Stimulated activated CD8-positive, alpha-beta memory T cell treated with anti-CD3 and anti-CD28 coated beads, Interleukin-2, amount 100 ng/mL, for 1 hour (primary cell): ENCODE results near the gene DTD1.
A peak's percentile ranks its signal among the peaks of the same experiment; 100 is the strongest.
"Not testable (repeated sequence)": the region's sequence is repeated elsewhere in the genome, so short reads cannot be mapped to it uniquely, and the experiment has no call there.

Experiments
- DNase-seq, 2 donors: peaks; one replicate each; pipeline ENCODE4 v3.0.0-alpha.2; 2020; ENCODE audit warnings: low read depth in 2 of 2

Gene DTD1

DNA sequence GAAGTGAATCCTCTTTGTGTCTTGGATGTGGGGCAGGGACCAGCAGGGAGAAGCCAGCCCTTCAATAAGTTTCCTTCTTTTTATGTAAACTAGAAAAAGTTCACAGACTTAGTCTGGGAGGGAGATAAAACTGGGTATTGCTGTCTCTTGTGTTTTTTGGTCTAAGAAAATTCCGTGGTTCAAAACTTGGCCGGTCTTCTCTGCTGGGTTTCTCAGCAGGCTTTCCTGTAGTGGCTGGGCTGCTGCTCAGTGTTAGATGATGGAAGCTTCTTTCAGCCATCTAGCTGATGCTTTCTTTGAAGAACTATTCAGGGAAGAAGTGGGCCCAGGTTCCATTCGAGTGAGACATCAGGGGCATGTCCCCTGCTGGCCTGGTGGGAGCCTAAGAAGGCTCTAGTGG lies 155.0 kb downstream of the DTD1 start:
- no peak for DNase-seq

DNA sequence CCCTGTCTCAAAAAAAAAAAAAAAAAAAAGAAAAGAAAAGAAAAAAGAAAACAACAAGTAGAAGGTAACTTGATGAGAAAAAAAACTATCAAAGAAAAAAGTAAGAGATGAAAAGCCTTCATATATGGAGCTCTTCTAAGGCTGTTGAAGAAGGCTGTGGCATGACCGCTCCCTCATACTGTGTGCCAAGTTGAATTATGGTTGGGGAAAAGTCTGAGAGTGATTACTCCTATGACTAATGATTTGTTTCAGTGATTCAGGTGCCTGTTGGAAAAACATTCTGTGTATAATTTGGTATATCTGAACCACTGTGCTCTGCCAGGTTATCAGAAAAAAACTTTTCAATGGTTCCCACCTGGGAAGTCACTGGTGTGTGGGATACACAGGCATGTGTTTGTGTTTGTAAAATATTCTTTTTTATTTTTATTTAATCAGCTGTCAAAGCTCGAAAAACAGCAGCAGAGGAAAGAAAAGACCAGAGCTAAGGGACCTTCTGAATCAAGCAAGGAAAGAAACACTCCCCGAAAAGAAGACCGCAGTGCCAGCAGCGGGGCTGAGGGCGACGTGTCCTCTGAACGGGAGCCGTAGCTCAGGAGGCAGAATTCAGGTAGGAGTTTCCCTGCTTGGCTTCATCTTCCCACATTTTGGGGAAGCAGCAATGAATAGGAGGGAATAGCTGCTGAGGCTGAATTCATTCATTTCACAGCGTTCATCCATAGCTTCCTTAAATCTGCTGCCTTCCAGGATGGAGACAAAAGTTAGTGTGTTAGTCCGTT lies 156.0 kb downstream of the DTD1 start:
- DNase-seq: no peak

DNA sequence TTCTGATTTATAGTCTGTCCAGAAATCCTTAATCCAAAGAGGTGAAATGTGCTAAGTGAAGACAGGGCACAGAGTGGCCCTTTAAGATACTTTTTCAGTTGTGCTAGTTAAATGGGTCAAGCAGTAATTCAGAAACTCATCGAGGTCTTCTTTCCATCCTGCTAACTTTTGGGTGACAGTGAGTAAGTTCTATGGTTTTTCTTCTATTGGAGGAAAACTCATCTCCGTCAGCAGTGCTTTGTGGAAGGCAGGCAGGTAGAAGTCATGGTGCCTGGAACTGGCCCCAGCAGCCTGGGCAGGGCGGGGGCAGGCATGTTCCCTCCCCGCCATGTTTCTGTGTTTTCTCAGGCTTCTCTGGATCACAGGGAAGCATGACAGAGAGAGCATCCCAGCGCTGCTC lies 159.2 kb downstream of the DTD1 start:
- no peak for DNase-seq

DNA sequence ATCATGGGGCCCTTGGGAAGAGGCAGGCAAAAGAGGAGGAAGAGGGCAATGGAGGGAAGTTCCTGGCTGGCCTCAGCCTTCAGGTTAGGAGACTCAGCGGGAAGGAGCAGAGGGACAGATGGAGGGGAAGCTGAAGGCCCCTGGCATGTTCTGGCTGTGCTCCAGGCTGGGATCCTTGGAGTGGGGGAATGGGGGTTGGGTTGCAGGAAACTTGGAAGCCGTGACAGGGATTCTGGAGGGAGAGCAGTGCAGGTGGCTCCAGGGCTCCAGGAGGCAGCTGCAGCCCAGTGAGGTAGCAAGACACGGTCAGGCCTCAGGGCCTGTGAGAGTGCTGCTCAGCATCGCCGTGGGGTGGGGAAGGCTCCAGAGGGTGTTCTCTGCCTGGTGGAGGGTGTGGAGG lies 161.1 kb downstream of the DTD1 start:
- DNase-seq: no peak

DNA sequence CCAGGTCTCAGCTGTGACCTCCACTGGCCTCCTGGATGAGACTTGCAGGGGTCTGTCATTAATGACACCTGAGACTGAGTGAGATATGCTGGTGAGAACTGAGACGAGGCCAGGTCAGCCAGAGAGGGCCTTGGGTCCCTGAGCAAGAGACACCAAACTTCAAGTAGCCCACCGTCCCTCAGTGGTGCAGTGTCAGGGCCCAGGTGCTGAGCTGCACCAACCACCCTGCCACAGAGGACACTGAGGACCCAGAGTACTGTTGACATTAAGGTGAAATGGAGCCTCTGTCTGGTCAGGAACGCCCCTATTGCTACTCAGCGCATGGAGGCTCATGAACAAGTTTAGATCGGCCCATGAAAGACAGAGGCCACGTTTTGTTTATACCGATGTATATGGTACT lies 161.7 kb downstream of the DTD1 start:
- no peak for DNase-seq

DNA sequence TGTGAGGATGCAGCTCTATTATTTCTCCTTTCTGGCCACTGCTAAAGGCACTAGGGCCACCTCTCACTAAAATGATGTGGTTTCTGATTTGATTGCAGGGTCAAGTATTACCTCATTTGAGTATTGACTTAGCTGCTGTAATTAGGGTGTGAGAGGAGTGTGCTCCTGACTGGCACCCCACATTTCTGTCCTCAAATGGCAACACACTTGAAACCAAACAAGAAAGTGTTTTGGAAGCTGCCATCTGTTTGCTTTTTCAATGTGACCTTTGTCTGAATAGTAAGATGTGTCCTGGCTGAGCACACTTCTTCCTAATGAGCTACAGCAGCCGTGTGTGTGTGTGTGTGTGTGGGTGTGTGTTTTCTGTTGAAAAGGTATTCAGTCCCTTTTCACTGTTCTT lies 162.9 kb downstream of the DTD1 start:
- DNase-seq: no peak

DNA sequence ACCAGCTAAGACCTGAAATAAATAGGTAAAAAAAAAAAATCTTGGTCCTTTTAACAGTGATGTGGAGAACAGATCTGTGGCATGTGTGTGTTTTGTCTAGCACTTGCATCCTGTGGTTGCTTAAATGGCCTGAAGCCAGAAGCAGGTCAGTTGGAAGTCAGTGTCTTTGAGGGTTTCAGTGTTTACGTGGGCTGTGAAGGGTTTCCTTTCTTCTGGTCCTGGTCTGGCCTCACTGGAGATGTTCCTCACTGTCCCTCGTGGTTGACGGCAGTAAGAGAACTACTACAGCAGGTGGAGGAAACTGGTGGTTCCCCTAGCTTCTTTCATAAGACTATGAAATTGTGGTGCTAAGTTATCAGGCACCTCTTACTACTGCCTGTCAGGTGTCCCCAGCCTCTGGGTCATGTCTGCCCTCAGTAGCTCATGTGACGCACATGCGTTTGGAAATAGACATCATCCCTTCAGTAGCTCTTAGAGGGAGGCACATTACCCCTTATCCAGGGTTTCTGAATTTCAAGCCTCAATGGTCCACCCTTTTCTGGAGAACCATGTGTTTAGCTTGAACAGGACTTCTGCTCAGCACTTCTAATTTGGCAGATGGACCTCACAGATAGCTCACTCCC lies 166.3 kb downstream of the DTD1 start:
- DNase-seq: no peak

DNA sequence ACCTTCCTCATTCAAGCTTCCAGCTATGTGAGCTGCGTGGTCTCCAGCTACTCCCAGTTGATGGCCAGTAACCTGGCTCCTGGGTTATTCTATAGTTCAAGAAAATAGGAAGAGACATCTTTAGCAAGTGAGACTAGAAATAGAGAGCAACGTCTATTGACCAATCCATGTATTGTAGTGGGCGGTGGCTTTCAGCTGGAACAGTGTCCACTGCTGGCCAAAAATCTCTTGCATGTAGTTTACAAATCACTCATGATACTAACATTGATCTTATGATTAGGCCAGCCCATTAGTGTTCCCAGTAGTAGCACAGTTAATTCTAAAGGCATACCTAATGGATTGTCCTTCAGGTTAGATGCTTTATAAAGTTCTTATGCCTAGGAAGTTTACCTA lies 166.8 kb downstream of the DTD1 start:
- no peak for DNase-seq

DNA sequence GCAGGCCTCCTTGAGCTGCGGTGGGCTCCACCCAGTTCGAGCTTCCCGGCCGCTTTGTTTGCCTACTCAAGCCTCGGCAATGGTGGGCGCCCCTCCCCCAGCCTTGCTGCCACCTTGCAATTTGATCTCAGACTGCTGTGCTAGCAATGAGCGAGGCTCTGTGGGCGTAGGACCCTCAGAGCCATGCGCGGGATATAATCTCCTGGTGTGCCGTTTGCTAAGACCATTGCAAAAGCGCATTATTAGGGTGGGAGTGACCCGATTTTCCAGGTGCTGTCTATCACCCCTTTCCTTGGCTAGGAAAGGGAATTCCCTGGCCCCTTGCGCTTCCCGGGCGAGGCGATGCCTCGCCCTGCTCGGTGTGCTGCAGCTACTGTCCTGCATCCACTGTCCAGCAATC lies 173.0 kb downstream of the DTD1 start:
- not testable (repeated sequence) for DNase-seq

DNA sequence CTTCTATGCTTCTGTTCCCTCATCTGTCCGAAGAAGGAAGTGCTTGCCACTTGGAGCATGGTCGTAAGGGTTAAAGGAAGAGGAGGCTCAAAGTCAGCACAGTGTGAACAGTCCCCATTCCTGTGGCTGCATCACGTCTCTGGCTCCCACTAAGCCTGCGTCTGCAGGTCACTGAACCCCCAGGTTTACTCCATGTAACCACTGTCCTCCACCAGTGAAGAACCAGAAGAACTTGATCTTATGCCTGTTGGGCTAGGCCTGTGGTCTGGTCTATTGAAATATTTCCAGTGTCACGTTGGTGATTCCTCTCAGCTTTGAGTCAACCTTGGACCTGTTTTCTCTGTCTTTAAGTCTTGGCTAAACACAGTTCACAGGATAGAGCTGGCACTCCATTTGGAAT lies 179.8 kb downstream of the DTD1 start:
- no peak for DNase-seq

DNA sequence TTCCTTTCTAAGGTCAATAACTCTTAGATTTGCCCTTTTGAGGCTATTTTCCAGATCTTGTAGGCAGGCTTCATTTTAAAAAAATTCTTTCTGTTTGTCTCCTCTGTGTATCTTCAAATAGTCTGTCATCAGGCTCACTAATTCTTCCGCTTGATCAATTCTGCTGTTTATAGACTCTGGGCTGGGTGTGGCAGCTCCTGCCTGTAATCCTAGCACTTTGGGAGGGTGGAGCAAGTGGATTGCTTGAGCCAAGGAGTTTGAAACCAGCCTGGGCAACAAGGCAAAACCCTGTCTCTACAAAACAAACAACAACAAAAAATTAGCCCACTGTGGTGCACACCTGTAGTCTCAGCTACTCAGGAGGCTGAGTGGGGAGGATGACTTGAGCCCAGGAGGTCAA lies 185.7 kb downstream of the DTD1 start:
- no peak for DNase-seq

DNA sequence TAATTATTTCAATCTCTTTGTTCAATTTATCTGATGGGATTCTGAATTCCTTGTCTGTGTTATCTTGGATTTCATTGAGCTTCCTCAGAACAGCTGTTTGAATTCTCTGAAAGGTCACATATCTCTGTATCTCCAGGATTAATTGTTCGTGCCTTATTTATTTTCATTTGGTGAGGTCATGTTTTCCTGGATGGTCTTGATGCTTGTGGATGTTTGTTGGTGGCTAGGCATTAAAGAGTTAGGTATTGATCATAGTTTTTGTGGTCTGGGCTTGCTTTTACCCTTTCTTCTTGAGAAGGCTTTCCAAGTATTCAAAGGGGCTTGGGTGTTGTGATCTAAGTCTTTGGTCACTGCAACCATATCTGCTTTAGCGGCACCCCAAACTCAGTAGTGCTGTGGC lies 186.4 kb downstream of the DTD1 start:
- no peak for DNase-seq

DNA sequence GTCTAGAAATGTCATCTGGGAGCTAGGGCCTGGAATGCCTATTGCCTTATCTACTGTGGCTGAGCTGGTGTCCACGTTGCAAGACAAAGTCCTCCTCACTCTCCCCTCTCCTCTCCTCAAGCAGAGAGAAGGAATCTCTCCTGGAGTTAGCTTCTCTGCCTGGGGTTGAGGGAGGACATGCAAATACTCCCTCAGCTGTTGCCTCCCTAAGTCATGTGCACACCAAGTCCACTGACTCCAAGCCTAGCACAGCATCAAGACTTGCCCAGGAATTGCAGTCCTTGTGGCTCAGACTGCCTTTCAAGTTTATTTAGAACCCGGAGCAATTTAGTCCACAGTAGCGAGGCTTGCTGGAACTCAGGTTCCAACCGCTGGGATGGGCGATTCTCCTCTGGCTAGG lies 187.8 kb downstream of the DTD1 start:
- DNase-seq: no peak

DNA sequence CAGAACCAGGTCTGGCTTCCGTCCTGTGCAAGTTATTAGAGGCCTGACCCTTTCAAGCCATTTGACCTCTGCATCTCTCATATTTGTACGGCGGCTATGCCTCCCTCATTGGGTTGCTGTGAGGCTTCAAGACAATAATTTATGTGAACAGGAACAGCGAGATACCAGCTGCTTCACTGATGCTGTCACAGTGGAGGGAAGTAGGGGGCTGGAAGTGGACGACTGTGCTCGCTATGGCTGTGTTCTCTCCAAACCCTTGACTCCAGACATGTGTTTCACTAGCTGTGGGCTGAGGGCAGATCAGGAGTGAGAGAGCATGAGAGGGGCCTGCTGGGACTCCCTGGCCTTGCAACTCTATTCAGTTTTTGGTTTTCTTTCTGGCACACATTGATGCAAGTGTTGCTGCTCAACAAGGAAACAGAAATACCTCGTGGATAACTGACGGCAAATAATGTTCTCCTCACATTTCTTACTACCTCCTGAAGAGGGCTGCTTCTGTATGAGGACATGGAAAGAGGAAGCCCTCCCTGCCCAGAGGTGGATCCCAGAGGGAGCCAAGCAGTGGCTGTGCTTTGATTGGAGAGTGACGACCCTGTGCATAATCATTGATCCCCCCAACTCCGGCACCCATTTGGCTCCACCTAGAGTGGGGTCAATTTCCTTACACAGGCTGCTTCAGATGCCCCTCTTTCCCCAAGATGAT lies 191.0 kb downstream of the DTD1 start:
- no peak for DNase-seq

DNA sequence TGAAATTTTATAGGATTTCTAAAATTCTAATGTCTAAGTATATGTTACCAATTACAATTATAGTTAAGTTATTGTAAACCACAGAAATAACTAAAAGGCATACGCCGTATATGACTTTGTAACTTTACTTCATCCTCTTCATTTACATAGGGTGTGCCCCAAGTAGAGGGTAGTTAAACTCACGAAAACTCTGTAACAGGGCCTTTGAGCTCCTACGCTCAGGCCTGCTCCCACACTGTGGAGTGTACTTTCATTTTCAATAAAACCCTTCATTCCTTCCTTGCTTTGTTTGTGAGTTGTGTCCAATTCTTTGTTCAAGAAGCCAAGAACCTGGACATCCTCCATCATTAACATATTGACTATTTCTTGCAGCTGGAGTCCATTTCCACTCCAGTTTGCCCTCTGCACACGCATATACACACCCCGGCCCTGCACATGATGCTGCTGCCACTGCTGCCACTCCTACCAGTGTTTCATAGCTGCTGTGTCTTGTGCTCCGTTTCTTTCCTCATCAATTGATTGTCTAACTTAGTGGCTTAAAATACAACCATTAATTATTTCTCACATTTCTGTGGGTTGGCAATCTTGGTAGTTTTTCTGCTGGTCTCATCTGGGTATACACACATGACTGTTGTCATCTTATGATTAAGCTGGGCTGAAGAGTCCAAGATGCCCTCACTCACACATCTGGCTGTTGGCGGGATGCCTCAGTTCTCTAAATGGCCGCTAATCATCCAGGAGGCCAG lies 192.7 kb downstream of the DTD1 start:
- no peak for DNase-seq

DNA sequence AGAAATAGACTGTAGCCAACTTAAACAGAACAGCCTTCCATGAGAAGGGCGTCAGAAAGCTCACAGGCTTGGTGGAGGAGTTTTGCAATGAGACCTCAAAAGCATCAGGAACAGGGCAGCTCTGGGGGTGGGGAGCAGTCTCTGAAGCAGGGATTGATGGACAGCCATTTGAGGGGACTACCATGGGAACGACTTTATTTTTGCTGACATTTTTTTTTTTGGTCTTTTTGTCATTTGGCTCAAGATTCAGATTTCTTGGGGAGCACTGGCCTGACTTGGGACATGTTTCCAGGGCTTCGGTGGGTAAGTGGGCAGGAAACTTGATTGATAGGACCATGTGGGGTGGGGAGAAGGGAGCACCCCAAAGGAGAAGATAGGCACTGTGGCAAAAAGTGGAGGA lies 193.7 kb downstream of the DTD1 start:
- no peak for DNase-seq

DNA sequence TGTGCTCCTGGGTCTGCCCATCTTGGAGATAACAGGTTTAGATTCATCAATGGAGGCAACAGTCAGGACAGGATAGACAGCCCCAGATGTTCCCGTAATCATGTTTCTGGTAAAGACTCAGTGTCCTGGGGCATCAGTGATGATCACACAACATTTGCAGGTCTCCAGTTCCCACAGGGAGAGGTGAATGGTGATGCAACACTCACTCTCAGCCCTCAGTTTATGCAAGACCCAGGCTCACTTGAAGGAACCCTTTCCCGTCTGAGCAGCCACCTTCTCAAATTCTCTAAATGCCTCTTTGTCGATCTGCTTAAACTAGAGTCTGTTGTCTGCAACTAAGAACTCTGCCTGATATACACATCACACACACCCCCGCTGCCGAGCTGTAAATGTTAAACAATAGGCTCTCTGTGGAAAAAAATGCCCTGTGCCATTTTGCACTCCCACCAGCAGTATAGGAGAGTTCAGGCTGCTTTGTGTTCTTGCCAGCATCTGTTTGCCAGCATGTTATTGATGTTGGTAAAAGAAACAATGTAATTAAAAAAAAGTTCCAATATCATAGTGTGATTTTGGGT lies 195.6 kb downstream of the DTD1 start:
- DNase-seq: no peak

DNA sequence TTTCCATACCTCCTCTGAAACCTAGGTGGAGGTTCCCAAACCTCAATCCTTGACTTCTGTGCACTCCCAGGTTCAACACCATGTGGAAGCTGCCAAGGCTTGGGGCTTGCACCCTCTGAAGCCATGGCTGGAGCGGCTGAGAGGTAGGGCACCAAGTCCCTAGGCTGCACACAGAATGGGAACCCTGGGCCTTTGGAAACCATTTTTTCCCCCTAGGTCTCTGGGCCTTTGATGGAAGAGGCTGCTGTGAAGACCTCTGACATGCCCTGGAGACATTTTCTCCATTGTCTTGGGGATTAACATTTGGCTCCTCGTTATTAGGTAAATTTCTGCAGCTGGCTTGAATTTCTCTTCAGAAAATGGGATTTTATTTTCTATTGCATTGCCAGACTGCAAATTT lies 199.2 kb downstream of the DTD1 start:
- DNase-seq: not testable (repeated sequence)

DNA sequence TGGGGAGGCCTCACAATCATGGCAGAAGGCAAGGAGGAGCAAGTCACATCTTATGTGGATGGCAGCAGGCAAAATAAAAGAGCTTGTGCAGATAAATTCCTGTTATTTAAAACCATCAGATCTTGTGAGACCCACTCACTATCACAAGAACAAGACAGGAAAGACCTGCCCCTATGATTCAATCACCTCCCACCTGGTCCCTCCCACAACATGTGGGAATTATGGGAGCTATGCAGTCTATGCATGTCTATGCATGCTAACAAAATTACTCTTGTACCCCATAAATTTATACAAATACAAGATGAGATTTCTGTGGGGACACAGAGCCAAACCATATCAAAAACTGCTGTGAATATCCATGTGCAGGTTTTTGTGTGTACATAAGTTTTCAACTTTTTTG lies 200.2 kb downstream of the DTD1 start:
- DNase-seq: no peak

DNA sequence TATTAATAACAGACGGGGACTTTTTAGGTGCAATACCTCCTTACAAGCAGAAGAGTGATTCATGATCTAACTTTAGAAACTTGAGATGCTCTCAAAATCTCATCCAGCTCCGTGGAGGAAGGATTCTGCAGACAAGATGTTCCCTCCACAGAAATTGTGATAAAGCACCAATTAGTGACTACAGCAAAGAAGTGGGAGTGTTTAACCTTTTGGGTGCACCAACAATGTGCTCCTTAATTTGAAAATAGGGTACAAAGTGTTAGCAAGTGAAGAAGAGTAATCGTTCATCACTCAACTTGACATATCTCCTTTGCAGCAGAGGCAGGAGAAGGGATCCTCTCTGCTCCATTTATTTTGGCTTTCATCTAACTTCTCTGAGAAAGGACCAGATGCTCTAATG lies 202.9 kb downstream of the DTD1 start:
- DNase-seq: no peak

DNA sequence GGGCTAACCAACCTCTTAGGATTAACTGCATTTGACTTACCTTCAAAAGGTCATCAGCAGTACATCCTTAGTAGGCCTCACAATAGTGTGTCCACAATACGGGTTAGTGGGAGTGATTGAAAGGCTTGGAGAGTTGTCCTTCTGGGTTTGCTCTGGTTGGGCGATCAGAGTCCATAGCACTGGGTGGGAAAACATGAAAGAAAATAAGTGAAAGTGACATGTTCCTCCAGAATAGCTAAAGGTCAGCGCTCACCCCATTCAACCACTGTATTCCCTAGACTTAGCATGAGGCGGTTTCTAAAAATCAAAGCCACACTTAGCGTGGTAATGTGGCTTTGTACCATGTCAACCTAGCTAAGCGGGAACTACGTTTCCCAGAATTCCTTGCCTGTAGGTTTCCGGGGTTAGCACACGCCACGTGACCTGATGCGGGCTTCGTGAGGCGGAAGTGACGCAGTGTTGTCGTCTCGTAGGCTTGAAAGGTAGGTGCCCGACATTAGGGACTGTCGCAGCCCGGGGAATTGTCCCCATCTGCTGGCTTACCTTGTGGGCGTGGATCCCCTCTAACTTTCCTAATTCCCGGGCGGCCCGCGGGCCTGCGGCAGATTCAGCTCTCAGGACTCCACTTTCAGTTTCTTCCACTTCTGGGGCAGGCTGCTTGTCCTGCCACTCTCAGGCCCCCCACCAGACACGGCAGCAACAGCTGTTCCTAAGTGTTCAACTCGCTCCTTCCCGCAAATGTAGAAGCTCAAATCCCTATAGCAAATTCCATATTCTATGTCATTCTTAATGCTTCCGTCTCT lies 206.0 kb downstream of the DTD1 start:
- DNase-seq: peak; percentile 61 to 76
